Neural progenitor cell (in vitro differentiated cells): ENCODE data around the gene TTC12. TPM values are rescaled to one million over a fixed set of nuclear protein-coding genes. Genes with fewer than 3 reads are reported as not detected.

Experiments used
- DNase-seq: peaks from one replicate; pipeline ENCODE4 v3.0.0-alpha.2; 2016; ENCODE audit warnings: low spot score
- H2AFZ ChIP-seq: fragments of 200-600 bp; sonication (generic); replicated peaks from 2 replicates; pipeline ENCODE4 v1.6.1; 2016; ENCODE audit warnings: antibody characterized with exemption
- H3F3A ChIP-seq: fragments of 200-600 bp; sonication (generic); 2 replicates; pipeline ENCODE4 v1.6.1; 2016; ENCODE audit warnings: antibody characterized with exemption, low read depth
- H3K27ac ChIP-seq: fragments of 200-600 bp; sonication (generic); 2 replicates; pipeline ENCODE4 v1.5.1; 2016; ENCODE audit warnings: mild to moderate bottlenecking
- H3K27me3 ChIP-seq: fragments of 200-600 bp; sonication (generic); 2 replicates; pipeline ENCODE4 v1.6.1; 2016; ENCODE audit warnings: mild to moderate bottlenecking, moderate library complexity
- H3K36me3 ChIP-seq: fragments of 200-600 bp; sonication (generic); 2 replicates; pipeline ENCODE4 v1.5.1; 2016
- H3K4me1 ChIP-seq: fragments of 200-600 bp; sonication (generic); 2 replicates; pipeline ENCODE4 v1.6.1; 2016; ENCODE audit warnings: mixed run types
- H3K4me2 ChIP-seq: fragments of 200-600 bp; sonication (generic); 2 replicates; pipeline ENCODE4 v1.6.1; 2016
- H3K4me3 ChIP-seq: fragments of 200-600 bp; sonication (generic); 2 replicates; pipeline ENCODE4 v1.5.1; 2016
- H3K79me2 ChIP-seq: fragments of 200-600 bp; sonication (generic); 2 replicates; pipeline ENCODE4 v1.6.1; 2016; ENCODE audit warnings: low read depth
- H3K9ac ChIP-seq: fragments of 200-600 bp; sonication (generic); 2 replicates; pipeline ENCODE4 v1.6.1; 2016
- H3K9me3 ChIP-seq: fragments of 200-600 bp; sonication (generic); 2 replicates; pipeline ENCODE4 v1.5.1; 2016; ENCODE audit warnings: low read depth
- H4K20me1 ChIP-seq: fragments of 200-600 bp; sonication (generic); 2 replicates; pipeline ENCODE4 v1.6.1; 2016; ENCODE audit warnings: low read depth
- H3K27ac Mint-ChIP-seq: 3 replicates; pipeline ENCODE4 v1.8.0; 2021; ENCODE audit warnings: mixed read lengths
- H3K27me3 Mint-ChIP-seq: 2 replicates; pipeline ENCODE4 v1.8.0; 2022; ENCODE audit warnings: low read depth, mild to moderate bottlenecking, inconsistent platforms, moderate library complexity, mixed read lengths; ENCODE audit not compliant: insufficient read depth
- H3K36me3 Mint-ChIP-seq: 3 replicates; pipeline ENCODE4 v1.8.0; 2021; ENCODE audit warnings: mixed read lengths
- H3K4me1 Mint-ChIP-seq: 3 replicates; pipeline ENCODE4 v1.8.0; 2021; ENCODE audit warnings: mixed read lengths
- H3K4me3 Mint-ChIP-seq: 3 replicates; pipeline ENCODE4 v1.8.0; 2021; ENCODE audit warnings: mild to moderate bottlenecking, moderate library complexity, mixed read lengths
- H3K9me3 Mint-ChIP-seq: 3 replicates; pipeline ENCODE4 v1.8.0; 2020; ENCODE audit warnings: mixed read lengths
- EZH2 ChIP-seq: fragments of 200-600 bp; sonication (generic); IDR thresholded peaks from 2 replicates; pipeline ENCODE4 v1.6.1; 2017; ENCODE audit warnings: antibody characterized with exemption, mild to moderate bottlenecking, moderate library complexity
- EZH2phosphoT487 ChIP-seq: fragments of 200-600 bp; sonication (generic); IDR thresholded peaks from 2 replicates; pipeline ENCODE4 v1.6.1; 2017; ENCODE audit warnings: antibody characterized with exemption
- total RNA-seq: library from RNA; depleted of rRNA; stranded (reverse); fragments of >200 nt; gene quantifications from 2 replicates; pipeline ENCODE4 v1.2.3, GENCODE V29; 2015; ENCODE audit warnings: low replicate concordance
- TF ChIP-seq, protein P1 (sequence below): fragments of 200-600 bp; sonication (generic); IDR thresholded peaks from 2 replicates; pipeline ENCODE4 v1.5.1; 2017; ENCODE audit warnings: antibody characterized with exemption, mild to moderate bottlenecking

The TTC12 gene
- total RNA-seq, 1 donor from 2014 or later: 33.4 TPM

DNA sequence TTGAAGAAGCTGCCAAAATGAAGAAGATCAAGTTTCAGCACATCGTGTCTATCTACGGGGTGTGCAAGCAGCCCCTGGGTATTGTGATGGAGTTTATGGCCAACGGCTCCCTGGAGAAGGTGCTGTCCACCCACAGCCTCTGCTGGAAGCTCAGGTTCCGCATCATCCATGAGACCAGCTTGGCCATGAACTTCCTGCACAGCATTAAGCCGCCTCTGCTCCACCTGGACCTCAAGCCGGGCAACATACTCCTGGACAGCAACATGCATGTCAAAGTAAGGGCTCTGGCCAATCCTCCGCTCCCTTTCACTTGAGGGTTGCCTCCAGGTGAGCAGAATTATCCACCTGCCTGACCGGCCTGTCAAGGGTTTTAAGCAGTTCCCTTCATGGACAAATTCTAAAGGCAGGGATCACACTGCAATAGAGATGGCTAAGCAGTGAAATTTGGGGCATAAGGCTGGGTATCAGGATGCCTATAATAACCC lies 79.2 kb downstream of the TTC12 start:
- Mint-ChIP-seq H3K27ac (no peak overlapping the region), H3K9me3 (no peaks in the 10 kb centered on the region)
- H3K36me3 ChIP-seq: no peaks in the 10 kb centered on the region

GRCh38 chr11:113394919-113395318 lies 80.5 kb downstream of the TTC12 start:
- H4K20me1 ChIP-seq: no peaks in the 10 kb centered on the region
- no peak overlapping the region for H3K4me3 ChIP-seq
- DNase-seq: no peak
- Mint-ChIP-seq H3K4me3 (no peak overlapping the region), H3K27me3 (peaks cover 2% of the 10 kb centered on the region), H3K27ac (no peak overlapping the region), H3K4me1 (no peaks in the 10 kb centered on the region), H3K9me3 (no peaks in the 10 kb centered on the region), H3K36me3 (no peaks in the 10 kb centered on the region)
- H3F3A ChIP-seq: no peaks in the 10 kb centered on the region
- no peaks in the 10 kb centered on the region for H3K9me3 ChIP-seq
- H3K4me2 ChIP-seq: no peak overlapping the region
- no peaks in the 10 kb centered on the region for H3K27me3 ChIP-seq
- H3K4me1 ChIP-seq: no peaks in the 10 kb centered on the region
- no peak overlapping the region for H2AFZ ChIP-seq
- no peak overlapping the region for H3K27ac ChIP-seq
- H3K79me2 ChIP-seq: no peaks in the 10 kb centered on the region
- TF ChIP-seq, protein P1, sequence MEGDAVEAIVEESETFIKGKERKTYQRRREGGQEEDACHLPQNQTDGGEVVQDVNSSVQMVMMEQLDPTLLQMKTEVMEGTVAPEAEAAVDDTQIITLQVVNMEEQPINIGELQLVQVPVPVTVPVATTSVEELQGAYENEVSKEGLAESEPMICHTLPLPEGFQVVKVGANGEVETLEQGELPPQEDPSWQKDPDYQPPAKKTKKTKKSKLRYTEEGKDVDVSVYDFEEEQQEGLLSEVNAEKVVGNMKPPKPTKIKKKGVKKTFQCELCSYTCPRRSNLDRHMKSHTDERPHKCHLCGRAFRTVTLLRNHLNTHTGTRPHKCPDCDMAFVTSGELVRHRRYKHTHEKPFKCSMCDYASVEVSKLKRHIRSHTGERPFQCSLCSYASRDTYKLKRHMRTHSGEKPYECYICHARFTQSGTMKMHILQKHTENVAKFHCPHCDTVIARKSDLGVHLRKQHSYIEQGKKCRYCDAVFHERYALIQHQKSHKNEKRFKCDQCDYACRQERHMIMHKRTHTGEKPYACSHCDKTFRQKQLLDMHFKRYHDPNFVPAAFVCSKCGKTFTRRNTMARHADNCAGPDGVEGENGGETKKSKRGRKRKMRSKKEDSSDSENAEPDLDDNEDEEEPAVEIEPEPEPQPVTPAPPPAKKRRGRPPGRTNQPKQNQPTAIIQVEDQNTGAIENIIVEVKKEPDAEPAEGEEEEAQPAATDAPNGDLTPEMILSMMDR: no peak
- TF ChIP-seq EZH2phosphoT487 (no peak), EZH2 (no peak)
- H3K9ac ChIP-seq: no peak overlapping the region
- H3K36me3 ChIP-seq: no peaks in the 10 kb centered on the region

More for the DNA sequence above, 79.2 kb downstream of the TTC12 start:
- Mint-ChIP-seq H3K36me3 (no peaks in the 10 kb centered on the region), H3K4me3 (no peak overlapping the region), H3K27me3 (no peaks in the 10 kb centered on the region), H3K4me1 (no peaks in the 10 kb centered on the region)
- no peak overlapping the region for H3K9ac ChIP-seq
- TF ChIP-seq EZH2phosphoT487 (no peak), EZH2 (no peak)
- TF ChIP-seq, protein P1: no peak
- H3K4me2 ChIP-seq: no peak overlapping the region
- H3K79me2 ChIP-seq: no peaks in the 10 kb centered on the region
- DNase-seq: no peak
- H3K27me3 ChIP-seq: no peaks in the 10 kb centered on the region
- no peak overlapping the region for H3K27ac ChIP-seq
- H3K4me3 ChIP-seq: no peak overlapping the region
- peaks cover 13% of the 10 kb centered on the region for H3K4me1 ChIP-seq
- no peak overlapping the region for H2AFZ ChIP-seq
- peaks cover 12% of the 10 kb centered on the region for H3F3A ChIP-seq
- H4K20me1 ChIP-seq: no peaks in the 10 kb centered on the region
- H3K9me3 ChIP-seq: no peaks in the 10 kb centered on the region

DNA sequence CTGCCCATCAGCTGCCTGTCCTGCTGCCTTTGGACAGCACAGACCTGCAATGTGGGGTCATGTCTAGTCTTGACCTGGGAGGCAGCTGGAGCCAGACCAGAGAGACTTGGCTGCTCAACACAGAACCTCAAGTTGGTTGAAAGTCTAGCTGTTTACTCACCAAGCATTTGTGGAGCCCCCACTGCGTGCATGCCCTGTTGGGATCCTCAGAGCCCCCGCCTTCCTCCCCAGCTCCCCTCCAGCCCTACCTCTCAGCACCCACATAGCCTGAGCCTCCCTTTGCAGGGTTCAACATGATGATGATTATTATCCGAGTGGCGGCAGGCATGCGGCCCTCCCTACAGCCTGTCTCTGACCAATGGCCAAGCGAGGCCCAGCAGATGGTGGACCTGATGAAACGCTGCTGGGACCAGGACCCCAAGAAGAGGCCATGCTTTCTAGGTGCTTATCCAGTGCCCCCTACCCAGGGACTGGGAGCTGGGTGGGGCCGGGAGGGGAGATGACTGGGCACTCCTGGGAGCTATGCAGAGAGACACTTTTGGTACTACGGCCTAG lies 81.5 kb downstream of the TTC12 start:
- peaks cover 3% of the 10 kb centered on the region for H3K27me3 Mint-ChIP-seq
- H3K27ac Mint-ChIP-seq: no peak overlapping the region
- no peak overlapping the region for H3K4me3 Mint-ChIP-seq
- Histone ChIP-seq H3K9ac (no peak overlapping the region), H2AFZ (no peak overlapping the region), H3K79me2 (no peaks in the 10 kb centered on the region), H3K4me3 (no peak overlapping the region), H4K20me1 (no peaks in the 10 kb centered on the region), H3K9me3 (no peaks in the 10 kb centered on the region), H3K4me1 (no peaks in the 10 kb centered on the region), H3K27me3 (no peaks in the 10 kb centered on the region), H3K27ac (no peak overlapping the region), H3K36me3 (no peaks in the 10 kb centered on the region), H3F3A (no peaks in the 10 kb centered on the region), H3K4me2 (no peak overlapping the region)
- H3K9me3 Mint-ChIP-seq: no peaks in the 10 kb centered on the region
- H3K36me3 Mint-ChIP-seq: no peaks in the 10 kb centered on the region
- no peak for DNase-seq
- TF ChIP-seq, protein P1: no peak
- TF ChIP-seq EZH2phosphoT487 (no peak), EZH2 (no peak)
- no peaks in the 10 kb centered on the region for H3K4me1 Mint-ChIP-seq
